Right lobe of liver (tissue), 4 donors: ENCODE data around the gene APCDD1L.

Experiments used
- CTCF ChIP-seq, 4 donors: fragments of 200-600 bp in 3 of 4; fragments of 450-650 bp in 1 of 4; IDR thresholded peaks; one replicate each; pipeline versions ENCODE4 v1.5.1 to v1.8.0; 2016 to 2022; ENCODE audit warnings: antibody characterized with exemption in 4 of 4, mild to moderate bottlenecking in 2 of 4
- POLR2A ChIP-seq: fragments of 450-650 bp; IDR thresholded peaks from one replicate; pipeline ENCODE4 v1.6.1; 2017; ENCODE audit warnings: antibody characterized with exemption, mild to moderate bottlenecking
- donor health status: DM: no; HTN: no; CAD: no.
- donor health status: DM: no; HTN: no; CAD: no.
- donor health status: DM: no; HTN: yes; CAD: no.

DNA sequence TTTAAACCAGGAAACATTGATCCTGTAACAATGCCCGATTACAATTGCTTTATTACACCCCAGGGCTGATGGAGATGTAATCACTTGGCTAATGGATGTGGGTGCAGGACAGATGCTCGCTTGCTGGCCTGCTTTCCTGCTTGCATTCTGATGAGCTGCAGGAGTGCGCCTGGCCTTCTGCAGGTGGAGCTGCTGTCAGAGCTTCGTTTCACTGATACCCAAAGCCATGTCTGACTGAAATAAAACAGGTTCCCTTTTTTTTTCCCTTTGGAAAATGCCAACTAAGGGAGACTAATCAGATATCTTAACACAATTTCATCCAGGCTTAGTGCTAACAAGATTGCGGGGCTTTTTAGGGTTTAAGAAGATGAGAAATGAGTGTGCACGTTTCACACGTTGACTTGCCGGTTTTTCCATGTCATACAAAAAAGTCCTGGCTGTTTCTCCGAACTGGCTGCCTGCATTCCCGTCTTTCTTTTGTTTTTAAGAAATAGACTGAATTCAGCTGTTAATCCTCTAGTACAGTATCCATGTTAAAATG is 65.4 kb downstream of the APCDD1L start:
- TF ChIP-seq CTCF (IDR thresholded peaks at IDR 0.05): no peak
- no peak for TF ChIP-seq POLR2A
